Measurements from ENCODE around the gene ZNF862. TPM values are rescaled to one million over a fixed set of nuclear protein-coding genes. Genes with fewer than 3 reads are reported as not detected.
A peak's percentile ranks its signal among the peaks of the same experiment; 100 is the strongest.

ZNF862 gene
- total RNA-seq, 1 experiment from 2014 or later = 1.9 TPM

DNA sequence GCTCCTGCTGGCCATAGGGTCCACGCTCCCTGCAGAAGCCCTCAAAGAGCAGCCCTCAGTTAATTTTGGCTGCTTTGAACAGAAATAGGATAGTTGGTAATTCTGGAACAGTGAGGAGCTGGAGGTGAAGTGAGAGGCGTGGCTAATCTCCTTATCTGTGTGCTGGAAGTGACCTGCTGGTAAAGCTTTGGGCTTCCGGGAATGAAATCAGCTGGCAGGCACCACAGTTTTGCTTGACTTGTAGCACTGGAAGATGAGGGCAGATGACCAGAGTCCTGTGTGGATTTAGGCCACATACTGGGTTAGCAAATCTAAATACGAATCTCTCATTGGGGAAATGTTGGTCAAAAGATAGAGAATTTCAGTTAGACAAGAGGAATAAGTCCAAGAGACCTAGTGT lies 45.8 kb downstream of the ZNF862 start:
- no peak overlapping the region for H4K91ac ChIP-seq (ENCODE audit: insufficient read length, low read depth, low read length)
- H2AK5ac ChIP-seq (ENCODE audit: insufficient read length, low read length) = no peak overlapping the region
- no CpG with 5 or more reads among the region's 4 CpGs for WGBS (ENCODE audit: extremely low coverage, insufficient read length, low lambda C conversion rate)
- H3K9ac ChIP-seq (ENCODE audit: extremely low read depth, insufficient read length, low read length) = no peak overlapping the region
- Mint-ChIP-seq H3K9me3 (no peaks in the 10 kb centered on the region; a peak in 1 of 5 replicates), H3K4me3 (no peak overlapping the region), H3K27me3 (ENCODE audit: low read depth) (peaks cover 30% of the 10 kb centered on the region), H3K36me3 (ENCODE audit: insufficient read depth in 1 of 3, low read depth in 3 of 3) (peaks cover 0 to 2% (median 0%) of the 10 kb centered on the region in 3 experiments; a peak in 1 of 7 replicates), H3K27ac (no peak overlapping the region), H3K4me1 (peaks cover 19 to 23% of the 10 kb centered on the region in 2 experiments)
- no peak overlapping the region for H3T11ph ChIP-seq (ENCODE audit: low read length)
- no peaks in the 10 kb centered on the region for H4K20me1 ChIP-seq (ENCODE audit: control insufficient read depth, insufficient read depth, insufficient read length)
- H3K18ac ChIP-seq (ENCODE audit: insufficient read length, low read depth, low read length) = no peak overlapping the region
- no peaks in the 10 kb centered on the region for H3K79me1 ChIP-seq (ENCODE audit: insufficient read depth, low read depth, low read length, poor library complexity, severe bottlenecking)
- H3K4ac ChIP-seq (ENCODE audit: low read depth, low read length) = no peak overlapping the region
- TF ChIP-seq, protein P1, sequence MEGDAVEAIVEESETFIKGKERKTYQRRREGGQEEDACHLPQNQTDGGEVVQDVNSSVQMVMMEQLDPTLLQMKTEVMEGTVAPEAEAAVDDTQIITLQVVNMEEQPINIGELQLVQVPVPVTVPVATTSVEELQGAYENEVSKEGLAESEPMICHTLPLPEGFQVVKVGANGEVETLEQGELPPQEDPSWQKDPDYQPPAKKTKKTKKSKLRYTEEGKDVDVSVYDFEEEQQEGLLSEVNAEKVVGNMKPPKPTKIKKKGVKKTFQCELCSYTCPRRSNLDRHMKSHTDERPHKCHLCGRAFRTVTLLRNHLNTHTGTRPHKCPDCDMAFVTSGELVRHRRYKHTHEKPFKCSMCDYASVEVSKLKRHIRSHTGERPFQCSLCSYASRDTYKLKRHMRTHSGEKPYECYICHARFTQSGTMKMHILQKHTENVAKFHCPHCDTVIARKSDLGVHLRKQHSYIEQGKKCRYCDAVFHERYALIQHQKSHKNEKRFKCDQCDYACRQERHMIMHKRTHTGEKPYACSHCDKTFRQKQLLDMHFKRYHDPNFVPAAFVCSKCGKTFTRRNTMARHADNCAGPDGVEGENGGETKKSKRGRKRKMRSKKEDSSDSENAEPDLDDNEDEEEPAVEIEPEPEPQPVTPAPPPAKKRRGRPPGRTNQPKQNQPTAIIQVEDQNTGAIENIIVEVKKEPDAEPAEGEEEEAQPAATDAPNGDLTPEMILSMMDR (conservative IDR thresholded peaks at IDR 0.05) = no peak
- H3K27ac ChIP-seq (ENCODE audit: insufficient read length, low read depth, low read length) = no peak overlapping the region
- DNase-seq = peak; percentile 22
- H3K79me2 ChIP-seq (ENCODE audit: insufficient read depth, low read length) = no peaks in the 10 kb centered on the region
- H3K4me1 ChIP-seq (ENCODE audit: insufficient read depth, low read length) = no peaks in the 10 kb centered on the region
- no peak overlapping the region for H2BK12ac ChIP-seq (ENCODE audit: insufficient read length, low read depth, low read length)
- H3K56ac ChIP-seq (ENCODE audit: insufficient read length, low read depth, low read length) = no peak overlapping the region
- no peaks in the 10 kb centered on the region for H3K27me3 ChIP-seq (ENCODE audit: insufficient read depth, low read length)
- no peak overlapping the region for H2BK5ac ChIP-seq (ENCODE audit: insufficient read length, low read length)
- no peak overlapping the region for H2AFZ ChIP-seq (ENCODE audit: low read length)
- H4K8ac ChIP-seq (replicated peaks; ENCODE audit: insufficient read length, low read depth, low read length) = no peak overlapping the region
- H4K5ac ChIP-seq (ENCODE audit: insufficient read length, low read depth, low read length) = no peak overlapping the region
- H3K23me2 ChIP-seq (ENCODE audit: insufficient read length, low read depth, low read length, poor library complexity, severe bottlenecking) = no peaks in the 10 kb centered on the region
- H2BK20ac ChIP-seq (ENCODE audit: low read depth, low read length, poor library complexity, severe bottlenecking) = no peak overlapping the region
- H3K23ac ChIP-seq (ENCODE audit: insufficient read length, low read depth, low read length) = no peak overlapping the region
- H3K14ac ChIP-seq (ENCODE audit: insufficient read depth, low read length) = no peak overlapping the region
- H3K4me2 ChIP-seq (ENCODE audit: insufficient read depth, insufficient read length, low read length) = no peak overlapping the region
- H2BK120ac ChIP-seq (ENCODE audit: low read depth, low read length, poor library complexity, severe bottlenecking) = no peak overlapping the region
- H2BK15ac ChIP-seq (ENCODE audit: low read depth, low read length) = no peak overlapping the region
- no peaks in the 10 kb centered on the region for H3K9me3 ChIP-seq (ENCODE audit: control insufficient read depth, low read depth, low read length)

Measured in H9 (cell line).